ENCODE measurements around the gene PDRG1.

- TF ChIP-seq CREB1 (IDR thresholded peaks at IDR 0.05; ENCODE audit: low read depth), result no peak
- TF ChIP-seq REST (IDR thresholded peaks at IDR 0.05; ENCODE audit: low read depth), result no peak
These were observed 43.4 kb downstream of the PDRG1 start for GRCh38 chr20:31908424-31908823.
